HEK293T (cell line): ENCODE results near the gene ZNF605.

ENCODE experiments used
- ELF4 ChIP-seq: fragments of 450-650 bp; IDR thresholded peaks from 2 replicates; pipeline ENCODE4 v1.6.1; 2017; ENCODE audit warnings: antibody characterized with exemption
- HDGF ChIP-seq: fragments of 450-650 bp; IDR thresholded peaks from 2 replicates; pipeline ENCODE4 v1.6.1; 2017; ENCODE audit warnings: antibody characterized with exemption, borderline replicate concordance
- LEF1 ChIP-seq: fragments of 450-650 bp; IDR thresholded peaks from 2 replicates; pipeline ENCODE4 v1.6.1; 2017; ENCODE audit warnings: mild to moderate bottlenecking, borderline replicate concordance
- SP1 ChIP-seq: fragments of 450-650 bp; IDR thresholded peaks from 2 replicates; pipeline ENCODE4 v1.6.1; 2017
- TF ChIP-seq, protein P1 (sequence below): fragments of 450-650 bp; IDR thresholded peaks from 2 replicates; pipeline ENCODE4 v1.6.1; 2016

DNA sequence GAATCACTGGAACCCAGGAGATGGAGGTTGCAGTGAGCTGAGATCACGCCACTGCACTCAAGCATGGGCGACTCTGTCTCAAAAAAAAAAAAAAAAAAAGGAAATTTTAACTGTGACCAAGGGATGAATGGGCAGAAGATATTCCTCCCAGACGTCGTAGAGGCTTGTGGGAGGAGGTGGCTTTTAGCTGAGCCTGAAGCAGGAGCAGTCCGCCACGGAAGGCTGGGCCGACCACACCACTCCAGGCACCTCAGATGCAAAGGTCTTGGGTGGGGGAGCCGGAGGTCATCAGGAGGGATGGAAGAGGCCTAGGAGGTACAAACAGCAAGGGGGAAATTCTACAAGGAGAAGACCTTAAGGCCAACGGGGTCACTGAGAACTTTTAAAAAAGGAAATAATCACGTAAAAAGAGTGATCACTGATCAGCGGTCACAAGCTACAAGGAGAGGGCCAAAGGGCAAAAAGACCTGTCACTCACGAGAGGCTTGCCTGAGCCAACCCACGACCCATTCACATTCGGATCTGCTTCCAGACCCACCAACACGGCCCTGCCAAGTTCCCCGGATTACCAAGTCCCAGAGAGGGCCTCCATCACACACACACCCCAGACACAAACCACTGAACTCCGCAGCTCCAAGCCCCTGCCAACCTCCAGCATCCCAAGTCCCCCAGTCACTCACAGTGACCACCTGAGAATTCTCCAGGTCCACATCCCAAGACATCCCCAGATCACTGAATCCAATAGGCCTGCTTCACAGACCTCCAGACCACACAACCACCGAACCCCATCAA is 3.5 kb downstream of the ZNF605 start:
- TF ChIP-seq SP1, result no peak
- no peak for TF ChIP-seq LEF1
- no peak for TF ChIP-seq ELF4
- TF ChIP-seq, protein P1, sequence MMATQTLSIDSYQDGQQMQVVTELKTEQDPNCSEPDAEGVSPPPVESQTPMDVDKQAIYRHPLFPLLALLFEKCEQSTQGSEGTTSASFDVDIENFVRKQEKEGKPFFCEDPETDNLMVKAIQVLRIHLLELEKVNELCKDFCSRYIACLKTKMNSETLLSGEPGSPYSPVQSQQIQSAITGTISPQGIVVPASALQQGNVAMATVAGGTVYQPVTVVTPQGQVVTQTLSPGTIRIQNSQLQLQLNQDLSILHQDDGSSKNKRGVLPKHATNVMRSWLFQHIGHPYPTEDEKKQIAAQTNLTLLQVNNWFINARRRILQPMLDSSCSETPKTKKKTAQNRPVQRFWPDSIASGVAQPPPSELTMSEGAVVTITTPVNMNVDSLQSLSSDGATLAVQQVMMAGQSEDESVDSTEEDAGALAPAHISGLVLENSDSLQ, result no peak
- TF ChIP-seq HDGF, result no peak
